ENCODE measurements around the gene ZFR2.
"Not testable (repeated sequence)": the region's sequence is repeated elsewhere in the genome, so short reads cannot be mapped to it uniquely, and the experiment has no call there.

Gene ZFR2

DNA sequence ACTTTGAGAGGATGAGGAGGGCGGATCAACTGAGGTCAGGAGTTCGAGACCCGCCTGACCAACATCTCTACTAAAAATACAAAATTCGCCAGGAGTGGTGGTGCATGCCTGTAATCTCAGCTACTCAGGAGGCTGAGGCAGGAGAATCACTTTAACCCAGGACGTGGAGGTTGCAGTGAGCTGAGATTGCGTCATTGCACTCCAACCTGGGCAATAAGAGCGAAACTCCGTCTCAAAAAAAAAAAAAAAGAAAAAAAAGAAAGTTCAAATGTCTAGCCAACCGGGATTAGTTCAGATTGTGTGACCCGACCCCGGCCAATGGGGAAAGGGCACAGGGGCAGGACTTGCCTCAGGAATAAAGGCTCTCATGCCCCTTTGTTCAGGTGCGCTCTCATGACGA lies 5.9 kb upstream of the ZFR2 start:
- DNase-seq: not testable (repeated sequence)

DNA sequence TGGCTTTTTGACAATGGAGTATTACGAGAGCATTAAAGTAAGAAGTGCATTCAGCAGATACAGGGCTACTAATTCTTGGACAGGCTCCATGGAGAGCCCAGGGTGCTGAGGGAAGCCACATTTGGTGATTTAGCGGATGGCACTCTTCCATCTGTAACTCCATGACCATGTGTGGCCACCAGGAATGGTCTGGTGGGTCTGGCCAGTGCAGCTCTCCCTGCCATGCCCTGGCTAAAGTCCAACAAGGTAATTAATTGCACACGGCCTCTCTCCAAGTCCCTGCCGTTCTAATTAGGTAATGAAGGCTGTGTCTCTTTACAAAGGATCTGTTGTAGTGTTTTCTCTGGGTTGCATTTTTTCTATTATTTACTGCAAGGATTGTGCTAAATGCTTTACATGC lies 4.3 kb upstream of the ZFR2 start:
- DNase-seq: no peak

DNA sequence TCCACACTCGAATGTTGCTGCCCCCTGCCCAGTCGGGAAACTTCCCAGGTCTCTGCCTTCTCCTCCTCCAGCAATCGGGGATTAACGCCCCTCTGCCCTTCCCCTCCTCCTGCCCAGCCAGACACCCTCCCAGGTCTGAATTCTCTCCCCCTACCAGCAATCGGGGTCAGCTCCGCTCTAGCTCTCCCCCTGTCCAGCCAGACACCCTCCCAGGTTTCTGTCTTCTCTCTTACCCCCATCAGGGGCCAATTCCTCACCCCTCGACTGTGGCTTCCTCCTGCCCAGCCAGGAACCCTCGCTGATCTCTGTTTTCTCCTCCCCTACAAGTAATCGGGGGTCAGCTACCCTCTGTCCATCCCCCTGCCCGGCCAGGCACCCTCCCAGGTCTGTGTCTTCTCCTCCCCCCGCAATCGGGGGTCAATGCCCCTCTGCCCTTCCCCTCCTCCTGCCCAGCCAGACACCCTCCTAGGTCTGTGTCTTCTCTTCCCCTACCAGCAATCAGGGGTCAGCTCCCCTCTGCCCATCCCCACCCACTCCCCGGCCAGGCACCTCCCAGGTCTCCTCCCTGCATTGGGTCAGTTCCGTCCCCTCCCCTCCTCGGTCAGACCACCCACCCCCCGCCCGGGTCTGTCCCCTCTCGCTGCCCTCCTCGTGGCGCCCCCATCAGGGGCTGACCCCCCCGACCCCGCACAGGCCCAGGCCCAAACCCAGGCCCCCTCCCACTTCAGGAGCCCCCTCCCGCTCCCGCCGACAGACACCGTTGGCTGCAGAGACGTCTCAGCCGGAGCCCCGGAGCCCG lies 668 bp downstream of the ZFR2 start:
- peak in 1 of 58 donors; percentile 27 for DNase-seq

DNA sequence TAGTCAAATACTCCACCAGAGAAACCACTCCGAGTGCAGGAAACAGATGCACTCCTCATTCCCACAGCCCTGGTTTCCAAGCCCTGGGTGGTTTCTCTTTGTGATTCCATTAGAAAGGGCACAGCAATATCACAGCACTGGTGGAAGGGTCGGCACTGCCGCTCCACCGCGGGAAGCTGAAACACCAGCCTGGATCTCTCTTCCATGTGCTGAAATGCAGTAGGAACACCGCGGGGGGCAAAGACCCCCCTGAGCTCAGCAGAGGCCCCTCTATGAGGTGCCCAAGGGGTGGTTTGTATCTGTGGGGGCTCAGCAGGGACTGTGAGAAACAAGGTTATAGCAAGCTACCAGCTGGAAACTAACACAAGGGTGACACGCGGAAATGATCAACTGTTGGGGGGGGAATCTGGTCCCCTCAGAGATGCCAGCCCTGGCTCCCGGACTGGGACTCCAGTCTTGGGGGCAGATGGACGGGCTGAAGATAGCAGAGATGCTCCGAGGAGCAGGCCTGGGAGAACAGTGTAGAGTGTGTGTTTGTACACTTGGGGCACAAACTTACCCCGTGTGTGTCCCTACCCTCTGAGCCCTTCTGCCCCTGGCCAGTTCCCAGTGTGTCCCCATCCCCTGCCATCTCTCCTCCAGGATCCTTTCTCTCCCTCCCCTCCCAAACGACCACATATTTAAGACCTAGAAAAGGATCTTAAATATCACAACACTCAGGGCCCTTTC lies 1.8 kb downstream of the ZFR2 start:
- DNase-seq: no peak

DNA sequence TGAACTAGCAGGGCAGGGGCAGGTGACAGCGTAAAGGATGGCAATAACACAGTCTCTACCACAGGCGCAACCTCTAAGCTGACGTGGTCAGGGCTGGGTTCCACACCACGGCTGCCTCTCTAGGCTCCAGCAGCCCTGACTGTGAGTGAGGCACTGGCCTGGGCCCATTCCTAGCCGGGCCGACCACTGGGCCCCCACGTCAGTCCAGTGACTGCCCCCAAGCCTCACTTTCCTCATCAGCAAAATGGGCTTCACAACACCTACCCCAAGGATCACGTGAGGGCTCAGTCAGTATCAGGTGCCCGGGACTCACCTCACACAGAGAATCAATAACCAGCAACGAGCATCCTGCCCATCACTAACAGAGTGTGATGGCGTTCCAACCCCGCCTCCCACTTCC lies 5.2 kb downstream of the ZFR2 start:
- DNase-seq: no peak

DNA sequence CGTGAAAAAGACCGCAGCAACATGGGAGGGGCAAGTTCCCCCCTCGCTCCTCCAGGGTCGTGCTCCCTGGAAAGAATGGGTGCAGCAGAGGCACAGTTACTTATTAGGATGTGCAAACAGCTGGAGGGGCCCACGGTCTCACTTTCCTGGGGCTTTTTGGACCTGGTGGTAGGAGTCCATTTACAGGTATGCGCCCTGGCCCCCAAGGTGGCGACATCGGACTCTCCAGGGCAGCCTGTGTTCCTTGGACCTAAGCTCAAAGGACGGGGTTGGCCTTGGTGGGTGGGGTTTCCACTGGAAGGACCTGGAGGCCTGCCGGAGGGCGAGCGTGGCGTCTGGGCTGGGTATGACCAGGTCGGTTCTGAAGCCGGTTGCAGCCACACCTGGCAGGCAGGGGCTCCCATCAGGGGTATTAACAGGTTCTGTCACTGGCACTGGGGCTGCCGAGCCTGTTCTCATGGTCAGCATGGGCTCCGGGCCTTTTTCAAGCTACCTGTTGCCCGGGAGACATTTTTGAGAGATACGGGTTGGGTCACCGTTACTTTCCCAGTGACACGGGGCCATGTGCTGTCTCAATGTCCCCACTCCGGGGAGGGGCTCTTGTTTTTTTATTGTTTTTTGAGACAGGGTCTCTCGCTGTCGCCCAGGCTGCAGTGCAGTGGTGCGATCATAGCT lies 5.9 kb downstream of the ZFR2 start:
- no peak for DNase-seq

DNA sequence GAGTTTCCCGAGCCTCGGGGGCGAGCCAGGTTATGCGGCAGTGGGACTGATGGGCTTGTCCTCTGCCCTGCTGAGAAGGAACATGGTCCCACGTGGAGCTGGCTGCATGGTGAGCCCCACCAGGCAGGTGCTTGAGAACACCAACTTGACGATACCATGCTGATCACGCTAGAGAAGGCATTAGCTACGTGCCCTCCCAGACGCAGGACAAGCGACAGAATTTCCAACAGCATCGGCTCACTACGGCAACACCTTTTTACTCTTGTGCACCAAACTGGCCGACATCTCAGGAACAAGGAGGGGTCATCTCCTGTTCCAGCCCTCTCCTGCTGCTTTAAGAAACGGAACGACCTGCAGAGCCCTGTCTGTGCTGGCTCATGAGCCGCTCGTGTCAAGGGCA lies 8.3 kb downstream of the ZFR2 start:
- no peak for DNase-seq

DNA sequence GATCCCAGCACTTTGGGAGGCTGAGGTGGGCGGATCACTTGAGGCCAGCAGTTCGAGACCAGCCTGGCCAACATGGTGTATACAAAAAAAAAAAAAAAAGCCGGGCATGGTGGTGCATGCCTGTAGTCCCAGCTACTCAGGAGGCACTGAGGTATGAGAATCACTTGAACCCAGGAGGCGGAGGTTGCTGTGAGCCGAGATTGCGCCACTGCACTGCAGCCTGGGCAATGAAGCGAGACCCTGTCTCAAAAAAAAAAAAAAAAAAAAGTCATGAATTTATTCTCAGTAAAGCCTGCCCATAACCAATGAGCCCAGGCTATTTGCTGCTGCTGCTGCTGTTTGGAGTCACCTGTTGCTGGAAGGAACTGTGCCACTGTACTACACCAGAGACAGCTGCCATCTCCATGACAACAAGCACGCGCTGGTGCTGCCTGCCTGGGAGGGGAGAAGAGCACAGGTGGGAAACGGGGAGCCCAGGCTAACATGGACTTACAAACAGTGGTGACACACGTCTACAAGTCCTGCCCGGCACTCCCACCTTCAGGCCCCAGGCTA lies 11.3 kb downstream of the ZFR2 start:
- peak in 10 of 58 donors; percentile 3 to 48 (median 16) for DNase-seq

DNA sequence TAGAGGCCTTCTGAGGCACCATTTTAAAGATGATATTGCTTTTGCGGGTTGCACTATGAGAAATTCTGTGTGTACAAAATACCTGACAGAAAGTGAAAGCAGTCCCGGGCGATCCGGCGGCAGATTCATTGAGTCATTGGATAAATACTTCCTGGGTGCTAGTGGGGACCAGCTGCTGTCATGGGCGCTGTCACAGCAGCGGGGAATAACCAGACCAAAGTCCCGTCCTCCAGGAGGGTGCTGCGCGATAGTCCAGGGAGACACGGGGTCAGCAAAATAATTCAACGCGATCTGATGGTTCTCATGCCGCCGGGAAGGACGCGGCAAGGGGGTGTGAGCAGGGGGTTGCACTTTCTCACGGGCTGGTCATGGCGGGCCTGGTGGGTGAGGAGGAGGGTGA lies 13.5 kb downstream of the ZFR2 start:
- DNase-seq: no peak

DNA sequence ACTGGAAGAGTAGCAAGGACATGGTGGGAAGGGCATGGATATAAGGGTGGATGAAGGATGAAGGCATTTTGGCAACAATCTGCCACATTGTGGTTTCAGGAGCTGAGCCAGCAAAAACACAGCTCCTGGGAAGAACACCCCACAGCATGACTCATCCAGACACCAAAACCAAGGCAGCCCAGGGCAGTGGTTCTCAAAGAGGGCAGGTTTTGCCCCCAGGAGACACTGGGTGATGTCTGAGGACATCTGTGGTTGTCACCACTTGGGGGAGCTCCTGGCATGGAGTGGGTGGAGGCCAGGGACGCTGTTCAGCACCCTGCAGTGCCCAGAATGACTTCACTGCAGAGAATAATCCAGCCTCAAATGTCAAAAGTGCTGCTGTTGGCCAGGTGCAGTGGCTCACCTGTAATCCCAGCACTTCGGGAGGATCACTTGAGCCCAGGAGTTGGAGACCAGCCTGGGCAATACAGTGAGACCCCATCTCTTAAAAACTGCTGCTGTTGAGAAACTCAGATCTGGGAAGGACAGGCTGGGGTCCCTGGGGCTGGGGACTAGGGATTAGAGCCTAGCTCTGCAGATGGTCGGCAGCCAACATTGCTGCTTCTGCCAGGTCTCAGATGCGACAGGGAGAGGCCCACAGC lies 16.1 kb downstream of the ZFR2 start:
- DNase-seq: no peak

DNA sequence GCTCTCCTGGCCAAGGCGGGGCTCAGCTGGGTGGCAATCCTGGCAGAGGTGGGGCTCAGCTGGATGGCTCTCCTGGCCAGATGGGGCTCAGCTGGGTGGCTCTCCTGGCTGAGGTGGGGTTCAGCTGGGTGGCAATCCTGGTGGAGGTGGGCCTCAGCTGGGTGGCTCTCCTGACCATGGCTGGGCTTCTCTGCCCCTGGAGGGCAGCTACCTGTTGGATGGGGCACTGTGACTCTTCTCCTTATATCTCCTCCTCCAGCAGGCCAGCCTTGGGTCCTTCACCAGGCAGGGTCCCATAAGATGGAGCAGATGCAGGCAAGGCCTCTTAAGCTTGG lies 16.7 kb downstream of the ZFR2 start:
- DNase-seq: no peak

DNA sequence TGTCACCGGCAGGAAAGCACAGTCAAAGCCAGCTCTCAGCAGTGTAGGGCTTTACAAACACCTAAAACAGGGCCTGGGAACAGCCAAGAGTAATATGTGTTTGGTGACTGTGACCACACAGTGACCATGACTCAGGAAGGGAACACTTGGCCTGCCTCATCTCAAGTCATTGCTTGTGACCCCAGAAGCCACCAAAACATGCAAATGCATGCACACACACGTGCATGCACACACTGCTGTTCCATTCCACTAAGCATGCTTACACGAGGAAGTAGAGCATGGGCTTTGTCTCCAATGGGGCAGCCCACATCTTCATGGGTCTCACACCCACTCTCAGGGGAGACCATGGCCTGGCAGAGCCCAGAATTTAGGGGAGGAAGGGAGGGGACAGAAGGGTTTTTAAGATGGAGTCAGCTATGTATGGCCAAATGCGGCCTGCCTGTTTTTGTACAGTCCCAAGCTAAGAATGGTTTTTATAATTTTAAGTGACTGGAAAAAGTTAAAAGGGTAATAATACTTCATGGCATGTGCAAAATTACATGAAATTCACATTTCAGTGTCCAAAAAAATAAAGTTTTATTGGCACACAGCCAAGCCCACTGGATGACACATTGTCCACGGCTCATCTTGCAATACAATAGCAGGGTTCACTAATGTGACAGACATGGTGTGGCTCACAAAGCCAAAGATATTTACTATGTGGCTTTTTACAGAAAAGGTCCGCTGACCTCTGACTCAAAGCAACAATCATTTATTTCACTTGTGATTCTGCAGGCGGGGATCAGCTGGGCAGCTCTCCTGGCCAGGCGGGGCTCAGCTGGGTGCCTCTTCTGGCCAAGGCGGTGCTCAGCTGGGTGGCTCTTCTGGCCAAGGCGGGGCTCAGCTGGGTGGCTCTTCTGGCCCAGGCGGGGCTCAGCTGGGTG lies 17.3 kb downstream of the ZFR2 start:
- DNase-seq: no peak

DNA sequence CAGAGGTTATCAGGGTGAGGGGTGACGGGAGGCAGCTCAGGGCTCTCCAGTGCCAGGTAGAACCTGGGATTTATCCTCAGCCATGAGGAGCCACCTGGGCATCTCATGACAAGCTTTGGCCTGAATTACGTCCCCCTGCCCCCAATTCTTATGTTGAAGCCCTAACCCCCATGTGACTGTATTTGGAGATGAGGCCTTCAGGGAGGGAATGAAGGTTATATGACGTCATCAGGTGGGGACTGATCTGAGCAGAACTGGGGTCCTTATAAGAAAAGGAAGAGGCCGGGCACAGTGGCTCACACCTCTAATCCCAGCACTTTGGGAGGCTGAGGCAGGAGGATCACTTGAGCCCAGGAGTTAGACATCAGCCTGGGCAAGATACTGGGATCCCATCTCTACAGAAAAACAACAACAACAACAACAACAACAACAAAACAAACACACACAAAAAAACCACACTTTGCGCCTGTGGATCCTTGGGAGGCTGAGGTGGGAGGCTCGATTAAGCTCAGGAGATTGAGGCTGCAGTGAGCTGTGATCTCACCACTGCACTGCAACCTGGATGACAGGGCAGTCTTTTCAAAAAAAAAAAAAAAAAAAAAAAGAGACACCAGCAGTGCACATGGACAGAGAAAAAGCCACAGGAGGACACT lies 18.4 kb downstream of the ZFR2 start:
- no peak for DNase-seq

DNA sequence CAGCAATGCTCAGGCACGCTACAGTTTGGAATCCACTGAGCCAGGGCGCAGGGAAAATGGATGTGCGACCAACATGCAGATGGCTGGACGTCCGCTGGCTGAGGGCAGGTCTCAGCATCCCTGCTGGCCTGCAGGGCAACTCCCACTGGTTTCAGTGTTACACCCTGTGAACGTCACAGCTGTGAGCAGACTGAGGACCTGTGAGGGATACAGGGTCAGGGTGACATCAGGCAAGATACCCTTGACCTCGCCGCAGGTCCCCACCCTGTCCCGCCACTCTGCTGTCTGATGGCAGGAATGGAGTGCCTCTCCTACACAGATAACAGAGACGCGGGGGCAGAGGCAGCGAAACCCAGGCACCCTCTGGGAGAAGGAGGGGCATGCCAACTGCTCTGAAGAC lies 19.1 kb downstream of the ZFR2 start:
- DNase-seq: no peak

DNA sequence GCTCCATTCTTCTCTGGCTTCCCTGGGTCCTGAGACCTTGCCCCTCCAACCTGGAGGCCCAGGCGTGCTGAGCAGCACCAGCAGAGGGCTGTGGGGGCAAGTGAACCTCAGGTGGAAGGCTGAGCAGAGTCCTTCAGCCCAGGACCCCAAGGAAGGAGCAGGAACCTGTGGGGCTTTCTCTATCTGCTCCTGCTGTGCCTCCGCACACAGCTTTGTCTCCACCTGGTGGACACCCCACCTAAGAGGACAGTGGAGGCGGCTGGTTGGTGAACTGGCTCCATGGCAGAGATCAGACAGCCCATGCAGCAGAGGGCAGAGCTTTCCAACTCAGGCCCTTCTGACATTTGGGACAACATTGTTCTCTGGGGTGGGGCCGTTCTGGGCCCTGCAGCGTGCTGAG lies 19.7 kb downstream of the ZFR2 start:
- no peak for DNase-seq

DNA sequence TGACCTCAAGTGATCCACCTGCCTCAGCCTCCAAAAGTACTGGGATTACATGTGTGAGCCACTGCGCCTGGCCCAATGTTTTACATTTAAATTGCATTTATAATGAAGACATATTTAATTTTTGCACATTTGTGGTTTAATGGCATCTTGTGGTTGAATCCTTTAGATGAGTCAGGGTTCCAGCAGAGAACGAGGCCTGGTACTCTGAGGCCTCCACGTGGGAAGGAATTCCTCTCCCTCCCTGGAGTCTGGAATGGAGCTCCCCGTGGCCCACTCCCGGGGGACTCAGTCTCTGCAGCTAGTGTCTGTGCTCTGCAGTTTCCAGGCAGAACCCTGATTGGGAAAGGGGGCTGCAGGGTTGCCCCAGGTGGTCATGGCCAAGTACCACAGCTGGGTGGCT lies 24.2 kb downstream of the ZFR2 start:
- DNase-seq: no peak

DNA sequence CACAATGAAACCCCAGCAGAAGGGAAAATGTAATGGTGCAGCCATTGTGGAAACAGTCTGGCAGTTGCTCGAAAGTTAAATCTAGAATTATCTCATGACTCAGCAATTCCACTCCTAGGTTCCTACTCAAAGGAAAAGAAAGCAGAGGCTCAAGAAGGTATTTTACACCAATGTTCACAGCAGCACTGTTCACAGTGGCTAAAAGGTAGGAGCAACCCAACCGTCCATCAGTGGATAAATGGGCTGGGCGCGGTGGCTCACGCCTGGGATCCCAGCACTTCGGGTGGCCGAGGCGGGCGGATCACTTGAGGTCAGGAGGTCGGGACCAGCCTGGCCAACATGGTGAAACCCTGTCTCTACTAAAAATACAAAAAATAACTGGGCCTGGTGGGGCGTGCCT lies 25.9 kb downstream of the ZFR2 start:
- no peak for DNase-seq

DNA sequence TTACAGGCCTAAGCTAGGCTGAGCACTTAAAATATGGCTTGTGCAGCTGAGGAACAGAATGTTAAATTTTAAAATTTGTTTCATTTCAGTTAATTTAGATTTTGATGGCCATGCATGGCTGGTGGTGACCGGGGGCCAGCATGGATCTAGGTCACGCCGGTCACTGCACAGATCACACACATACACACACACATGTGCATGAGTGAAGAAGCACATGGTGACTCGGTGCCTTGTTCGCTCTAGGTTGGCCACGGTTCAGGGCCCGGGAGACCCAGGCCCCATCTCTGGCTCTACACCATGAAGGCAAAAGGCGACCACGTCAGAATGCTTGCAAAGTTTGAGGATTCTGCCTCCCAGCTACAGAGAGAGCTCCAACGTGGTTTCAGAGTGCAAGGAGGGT lies 28.0 kb downstream of the ZFR2 start:
- no peak for DNase-seq

DNA sequence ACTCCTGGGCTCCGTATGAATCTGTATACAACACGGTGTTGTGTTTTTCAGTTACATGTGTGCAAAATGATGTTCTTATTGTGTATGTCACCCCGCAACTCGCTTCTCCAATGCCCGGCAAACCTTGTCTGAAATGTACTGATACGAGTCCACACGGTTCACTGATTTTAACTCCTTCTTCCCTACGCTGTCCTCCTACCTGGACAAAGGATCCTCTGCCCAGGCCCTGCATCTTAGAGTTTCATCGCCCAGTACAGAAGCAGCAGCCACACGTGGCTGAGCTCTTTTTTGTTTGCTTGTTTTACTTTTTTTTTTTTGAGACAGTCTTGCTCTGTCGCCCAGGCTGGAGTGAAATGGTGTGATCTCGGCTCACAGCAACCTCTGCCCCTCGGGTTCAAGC lies 28.9 kb downstream of the ZFR2 start:
- DNase-seq: no peak

DNA sequence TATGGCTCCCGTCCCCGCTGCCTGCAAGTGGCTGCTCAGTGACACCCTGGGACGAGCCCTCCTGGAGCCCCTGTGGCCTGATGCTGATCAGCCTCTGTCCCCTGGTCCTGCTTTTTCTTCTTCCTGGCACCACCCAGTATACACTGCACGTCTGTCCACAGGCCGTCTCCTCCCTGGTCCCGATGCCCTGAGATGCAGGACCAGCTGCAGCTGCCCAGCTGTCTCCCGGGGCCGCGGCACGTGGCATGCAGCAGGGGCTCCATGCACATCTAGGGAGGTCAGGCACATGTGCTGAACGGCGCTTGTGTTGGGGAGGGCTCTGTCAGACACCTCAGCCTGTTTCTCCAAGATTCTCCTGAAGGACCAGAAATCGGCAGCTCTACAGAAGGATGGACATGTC lies 30.2 kb downstream of the ZFR2 start:
- DNase-seq: no peak

Data from anterior cingulate cortex (tissue), 58 donors.